ENCODE data around the gene NRCAM. TPM values are rescaled to one million over a fixed set of nuclear protein-coding genes. Genes with fewer than 3 reads are reported as not detected.
A peak's percentile ranks its signal among the peaks of the same experiment; 100 is the strongest.

The NRCAM gene
- total and polyA plus RNA-seq, 8 donors: 10.6 to 36.7 (median 16.2) TPM

- Histone ChIP-seq H3K27me3 (no peaks in the 10 kb centered on the region), H3K27ac (no peak overlapping the region), H3K9me3 (no peaks in the 10 kb centered on the region), H3K36me3 (no peaks in the 10 kb centered on the region), H3K4me3 (no peak overlapping the region), H3K4me1 (no peaks in the 10 kb centered on the region)
- TF ChIP-seq, protein P1, sequence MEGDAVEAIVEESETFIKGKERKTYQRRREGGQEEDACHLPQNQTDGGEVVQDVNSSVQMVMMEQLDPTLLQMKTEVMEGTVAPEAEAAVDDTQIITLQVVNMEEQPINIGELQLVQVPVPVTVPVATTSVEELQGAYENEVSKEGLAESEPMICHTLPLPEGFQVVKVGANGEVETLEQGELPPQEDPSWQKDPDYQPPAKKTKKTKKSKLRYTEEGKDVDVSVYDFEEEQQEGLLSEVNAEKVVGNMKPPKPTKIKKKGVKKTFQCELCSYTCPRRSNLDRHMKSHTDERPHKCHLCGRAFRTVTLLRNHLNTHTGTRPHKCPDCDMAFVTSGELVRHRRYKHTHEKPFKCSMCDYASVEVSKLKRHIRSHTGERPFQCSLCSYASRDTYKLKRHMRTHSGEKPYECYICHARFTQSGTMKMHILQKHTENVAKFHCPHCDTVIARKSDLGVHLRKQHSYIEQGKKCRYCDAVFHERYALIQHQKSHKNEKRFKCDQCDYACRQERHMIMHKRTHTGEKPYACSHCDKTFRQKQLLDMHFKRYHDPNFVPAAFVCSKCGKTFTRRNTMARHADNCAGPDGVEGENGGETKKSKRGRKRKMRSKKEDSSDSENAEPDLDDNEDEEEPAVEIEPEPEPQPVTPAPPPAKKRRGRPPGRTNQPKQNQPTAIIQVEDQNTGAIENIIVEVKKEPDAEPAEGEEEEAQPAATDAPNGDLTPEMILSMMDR (IDR thresholded peaks at IDR 0.05): no peak
- intact Hi-C loops (cut with DNase I): no loop called here
- no peak for ATAC-seq
- DNase-seq: no peak
These were observed 250.9 kb downstream of the NRCAM start for GRCh38 chr7:108205311-108205710.

DNA sequence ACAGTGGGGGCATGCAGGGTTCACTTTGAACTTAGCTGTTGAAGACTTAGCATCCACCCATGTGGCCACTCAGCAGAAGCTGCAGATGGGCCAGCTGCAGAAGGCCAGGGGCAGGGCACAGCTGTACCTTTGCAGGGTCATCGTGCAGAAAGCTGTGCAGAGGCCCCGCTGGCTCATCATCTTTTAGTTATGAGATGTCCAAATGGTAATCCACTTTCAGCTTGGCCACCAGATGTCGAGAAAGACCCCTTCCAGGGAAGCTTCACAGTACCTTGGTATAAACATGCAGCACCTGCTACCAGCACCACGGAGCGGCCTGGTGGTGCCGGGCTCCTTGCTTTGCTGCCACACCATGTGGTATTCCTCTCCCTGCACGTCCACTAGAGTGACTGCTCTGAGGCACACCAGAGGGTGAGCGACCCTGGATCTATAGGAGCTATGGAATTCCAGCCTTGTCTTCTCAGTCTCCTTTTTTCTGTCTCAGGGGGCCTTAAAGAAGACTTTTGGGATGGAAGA, 251.9 kb downstream of the NRCAM start:
- intact Hi-C loops (cut with DNase I): no loop called here
- peak in 1 of 4 donors; percentile 37 for DNase-seq

GRCh38 chr7:108203537-108203936, 252.7 kb downstream of the NRCAM start:
- intact Hi-C loops (cut with DNase I): no loop called here
- Histone ChIP-seq H3K36me3 (no peaks in the 10 kb centered on the region), H3K27me3 (no peaks in the 10 kb centered on the region), H3K9me3 (no peaks in the 10 kb centered on the region), H3K4me3 (no peak overlapping the region), H3K27ac (no peak overlapping the region), H3K4me1 (no peaks in the 10 kb centered on the region)
- TF ChIP-seq, protein P1 (IDR thresholded peaks at IDR 0.05): no peak
- no peak for ATAC-seq
- peak in 1 of 4 donors; percentile 24 for DNase-seq

More for the DNA sequence above, 251.9 kb downstream of the NRCAM start:
- Histone ChIP-seq H3K4me3 (no peak overlapping the region), H3K36me3 (no peaks in the 10 kb centered on the region), H3K9me3 (no peaks in the 10 kb centered on the region), H3K27me3 (no peaks in the 10 kb centered on the region), H3K4me1 (no peaks in the 10 kb centered on the region), H3K27ac (no peak overlapping the region)
- no peak for ATAC-seq
- TF ChIP-seq, protein P1 (IDR thresholded peaks at IDR 0.05): no peak

- ATAC-seq (no peak), DNase-seq (no peak)
- Histone ChIP-seq H3K27ac (no peak overlapping the region), H3K36me3 (no peaks in the 10 kb centered on the region), H3K4me1 (no peaks in the 10 kb centered on the region), H3K27me3 (no peaks in the 10 kb centered on the region), H3K9me3 (no peaks in the 10 kb centered on the region), H3K4me3 (no peak overlapping the region)
- TF ChIP-seq, protein P1 (IDR thresholded peaks at IDR 0.05): no peak
- intact Hi-C loops (cut with DNase I): no loop called here
These were observed 253.5 kb downstream of the NRCAM start for GRCh38 chr7:108202743-108203142.

- intact Hi-C loops (cut with DNase I): no loop called here
- ATAC-seq: no peak
These were observed 254.5 kb downstream of the NRCAM start for GRCh38 chr7:108201766-108202165.

More at GRCh38 chr7:108201766-108202165, 254.5 kb downstream of the NRCAM start:
- no peak for DNase-seq
- Histone ChIP-seq H3K4me3 (no peak overlapping the region), H3K27me3 (no peaks in the 10 kb centered on the region), H3K36me3 (no peaks in the 10 kb centered on the region), H3K9me3 (no peaks in the 10 kb centered on the region), H3K4me1 (no peaks in the 10 kb centered on the region), H3K27ac (no peak overlapping the region)
- TF ChIP-seq, protein P1 (IDR thresholded peaks at IDR 0.05): no peak
